Tibial nerve (tissue), 4 donors: ENCODE measurements around the gene GAPDH.

Experiments
- CTCF ChIP-seq, 5 experiments: fragments of 200-600 bp in 3 of 5; fragments of 450-650 bp in 2 of 5; sonication (generic) in 3 of 5; IDR thresholded peaks; one replicate each; pipeline ENCODE4 v1.5.1; 2016 to 2019; ENCODE audit warnings: antibody characterized with exemption in 5 of 5, mild to moderate bottlenecking in 3 of 5, moderate library complexity in 2 of 5
- EP300 ChIP-seq, 2 donors: sonication (generic); formaldehyde crosslinking; IDR thresholded peaks; one replicate each; pipeline ENCODE4 v1.6.1; 2017; ENCODE audit warnings: antibody characterized with exemption in 2 of 2, mild to moderate bottlenecking in 1 of 2
- POLR2A ChIP-seq, 2 donors: fragments of 450-650 bp; IDR thresholded peaks; one replicate each; pipeline ENCODE4 v1.6.1; 2017; ENCODE audit warnings: antibody characterized with exemption in 2 of 2, mild to moderate bottlenecking in 2 of 2, moderate library complexity in 2 of 2

DNA sequence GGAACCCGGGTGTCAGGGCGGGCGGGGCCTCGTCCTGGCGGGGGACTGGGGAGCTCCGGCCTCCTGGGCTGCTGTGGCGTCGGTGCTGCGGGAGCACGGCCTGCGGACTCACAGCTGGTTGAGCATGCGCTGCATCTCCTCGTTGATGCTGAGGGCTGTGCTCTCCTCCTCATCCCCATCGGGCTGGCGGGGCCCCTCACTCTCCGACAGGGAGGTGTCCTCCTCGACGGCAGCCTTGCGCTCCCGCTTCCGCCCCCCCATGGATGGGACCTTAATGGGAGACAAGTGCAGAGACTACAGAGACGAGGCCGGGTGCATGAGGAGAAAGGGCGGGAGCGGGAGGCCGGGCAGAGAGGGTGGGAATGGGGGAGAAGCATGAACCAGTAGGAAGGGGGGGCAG is 14.2 kb downstream of the GAPDH start:
- TF ChIP-seq CTCF (IDR thresholded peaks at IDR 0.05) (no peak), POLR2A (IDR thresholded peaks at IDR 0.05) (no peak), EP300 (IDR thresholded peaks at IDR 0.05) (no peak)
